Activated naive CD8-positive, alpha-beta T cell treated with anti-CD3 and anti-CD28 coated beads for 36 hours (primary cell): ENCODE results near the gene CNR2. TPM values are rescaled to one million over a fixed set of nuclear protein-coding genes. Genes with fewer than 3 reads are reported as not detected.

Experiments
- DNase-seq: peaks from one replicate; pipeline ENCODE4 v3.0.0; 2021
- H3K27ac Mint-ChIP-seq: one replicate; pipeline ENCODE4 v1.8.0; 2022; ENCODE audit warnings: mild to moderate bottlenecking, moderate library complexity, mixed read lengths
- H3K27me3 Mint-ChIP-seq: one replicate; pipeline ENCODE4 v1.8.0; 2022; ENCODE audit warnings: mild to moderate bottlenecking, mixed read lengths
- H3K36me3 Mint-ChIP-seq: one replicate; pipeline ENCODE4 v1.8.0; 2021; ENCODE audit warnings: mild to moderate bottlenecking, mixed read lengths
- H3K4me1 Mint-ChIP-seq: one replicate; pipeline ENCODE4 v1.8.0; 2021; ENCODE audit warnings: mixed read lengths
- H3K4me3 Mint-ChIP-seq: one replicate; pipeline ENCODE4 v1.8.0; 2022; ENCODE audit warnings: mild to moderate bottlenecking, moderate library complexity, mixed read lengths
- H3K9me3 Mint-ChIP-seq: one replicate; pipeline ENCODE4 v1.8.0; 2022; ENCODE audit warnings: mixed read lengths
- total RNA-seq, 2 experiments: library from RNA; stranded (reverse); gene quantifications; one replicate each; pipeline ENCODE4 v1.2.3, GENCODE V29; 2021

Gene CNR2
- total RNA-seq, 2 experiments from 2014 or later, result 0.16 to 0.28 TPM

GRCh38 chr1:23927097-23927496 is 13.9 kb upstream of the CNR2 start:
- H3K27ac Mint-ChIP-seq, result no peak overlapping the region
- H3K9me3 Mint-ChIP-seq, result no peaks in the 10 kb centered on the region
- no peaks in the 10 kb centered on the region for H3K36me3 Mint-ChIP-seq
- DNase-seq, result no peak
- H3K27me3 Mint-ChIP-seq, result no peaks in the 10 kb centered on the region
- H3K4me3 Mint-ChIP-seq, result no peak overlapping the region
- no peaks in the 10 kb centered on the region for H3K4me1 Mint-ChIP-seq

GRCh38 chr1:23925279-23925678 is 12.1 kb upstream of the CNR2 start:
- DNase-seq, result no peak
- Mint-ChIP-seq H3K36me3 (no peaks in the 10 kb centered on the region), H3K4me3 (no peak overlapping the region), H3K27me3 (no peaks in the 10 kb centered on the region), H3K9me3 (no peaks in the 10 kb centered on the region), H3K4me1 (no peaks in the 10 kb centered on the region), H3K27ac (no peak overlapping the region)

GRCh38 chr1:23924601-23925000 is 11.4 kb upstream of the CNR2 start:
- H3K27ac Mint-ChIP-seq, result no peak overlapping the region
- no peak overlapping the region for H3K4me3 Mint-ChIP-seq
- no peaks in the 10 kb centered on the region for H3K9me3 Mint-ChIP-seq
- H3K36me3 Mint-ChIP-seq, result no peaks in the 10 kb centered on the region
- peaks cover 2% of the 10 kb centered on the region for H3K4me1 Mint-ChIP-seq
- no peak for DNase-seq
- no peaks in the 10 kb centered on the region for H3K27me3 Mint-ChIP-seq

- Mint-ChIP-seq H3K9me3 (no peaks in the 10 kb centered on the region), H3K36me3 (no peaks in the 10 kb centered on the region), H3K27me3 (no peaks in the 10 kb centered on the region), H3K27ac (no peak overlapping the region), H3K4me3 (no peak overlapping the region), H3K4me1 (peaks cover 2% of the 10 kb centered on the region)
- DNase-seq, result no peak
Measured at GRCh38 chr1:23923592-23924499, 10.7 kb upstream of the CNR2 start.

GRCh38 chr1:23922321-23922943 is 9.3 kb upstream of the CNR2 start:
- Mint-ChIP-seq H3K4me1 (peaks cover 2% of the 10 kb centered on the region), H3K9me3 (no peaks in the 10 kb centered on the region), H3K36me3 (no peaks in the 10 kb centered on the region), H3K27me3 (no peaks in the 10 kb centered on the region), H3K4me3 (no peak overlapping the region), H3K27ac (no peak overlapping the region)
- DNase-seq, result no peak

- Mint-ChIP-seq H3K9me3 (no peaks in the 10 kb centered on the region), H3K27me3 (no peaks in the 10 kb centered on the region), H3K36me3 (no peaks in the 10 kb centered on the region), H3K4me1 (peaks cover 22% of the 10 kb centered on the region), H3K4me3 (no peak overlapping the region), H3K27ac (no peak overlapping the region)
- peak; percentile 61 for DNase-seq
Measured at GRCh38 chr1:23916209-23917131, 3.3 kb upstream of the CNR2 start.

- peaks cover 32% of the 10 kb centered on the region for H3K4me1 Mint-ChIP-seq
- no peak overlapping the region for H3K27ac Mint-ChIP-seq
- no peak overlapping the region for H3K4me3 Mint-ChIP-seq
Measured at GRCh38 chr1:23915466-23915865, 2.3 kb upstream of the CNR2 start.

GRCh38 chr1:23914921-23915320 is 1.8 kb upstream of the CNR2 start:
- Mint-ChIP-seq H3K27me3 (no peaks in the 10 kb centered on the region), H3K9me3 (no peaks in the 10 kb centered on the region), H3K36me3 (no peaks in the 10 kb centered on the region), H3K27ac (peak overlapping the region; percentile 40), H3K4me1 (peaks cover 36% of the 10 kb centered on the region), H3K4me3 (no peak overlapping the region)
- no peak for DNase-seq

More at GRCh38 chr1:23915466-23915865, 2.3 kb upstream of the CNR2 start:
- Mint-ChIP-seq H3K9me3 (no peaks in the 10 kb centered on the region), H3K27me3 (no peaks in the 10 kb centered on the region), H3K36me3 (no peaks in the 10 kb centered on the region)
- no peak for DNase-seq

- no peak for DNase-seq
- Mint-ChIP-seq H3K27ac (peak overlapping the region; percentile 43), H3K9me3 (no peaks in the 10 kb centered on the region), H3K36me3 (no peaks in the 10 kb centered on the region), H3K4me3 (no peak overlapping the region), H3K27me3 (peaks cover 4% of the 10 kb centered on the region), H3K4me1 (peaks cover 48% of the 10 kb centered on the region)
Measured at GRCh38 chr1:23911921-23912320, 1.2 kb downstream of the CNR2 start.

GRCh38 chr1:23910553-23911246 is 2.5 kb downstream of the CNR2 start:
- H3K27ac Mint-ChIP-seq, result peak overlapping the region; percentile 67
- H3K4me3 Mint-ChIP-seq, result no peak overlapping the region

GRCh38 chr1:23910144-23910543 is 3.0 kb downstream of the CNR2 start:
- Mint-ChIP-seq H3K27me3 (peaks cover 13% of the 10 kb centered on the region), H3K9me3 (no peaks in the 10 kb centered on the region), H3K27ac (peak overlapping the region; percentile 73), H3K4me1 (peaks cover 46% of the 10 kb centered on the region), H3K4me3 (no peak overlapping the region), H3K36me3 (no peaks in the 10 kb centered on the region)
- DNase-seq, result no peak

More at GRCh38 chr1:23910553-23911246, 2.5 kb downstream of the CNR2 start:
- Mint-ChIP-seq H3K4me1 (peaks cover 46% of the 10 kb centered on the region), H3K9me3 (no peaks in the 10 kb centered on the region), H3K27me3 (peaks cover 9% of the 10 kb centered on the region), H3K36me3 (no peaks in the 10 kb centered on the region)
- no peak for DNase-seq

- Mint-ChIP-seq H3K4me1 (peaks cover 53% of the 10 kb centered on the region), H3K36me3 (no peaks in the 10 kb centered on the region), H3K9me3 (no peaks in the 10 kb centered on the region), H3K4me3 (no peak overlapping the region), H3K27ac (no peak overlapping the region), H3K27me3 (peaks cover 16% of the 10 kb centered on the region)
- no peak for DNase-seq
Measured at GRCh38 chr1:23909412-23909811, 3.8 kb downstream of the CNR2 start.

- Mint-ChIP-seq H3K9me3 (no peaks in the 10 kb centered on the region), H3K36me3 (no peaks in the 10 kb centered on the region), H3K27ac (peak overlapping the region; percentile 45), H3K27me3 (peaks cover 23% of the 10 kb centered on the region), H3K4me1 (peaks cover 51% of the 10 kb centered on the region), H3K4me3 (no peak overlapping the region)
- DNase-seq, result peak; percentile 28
Measured at GRCh38 chr1:23908453-23909341, 4.5 kb downstream of the CNR2 start.

- peaks cover 35% of the 10 kb centered on the region for H3K4me1 Mint-ChIP-seq
Measured at GRCh38 chr1:23906731-23907130, 6.4 kb downstream of the CNR2 start.

More at GRCh38 chr1:23906731-23907130, 6.4 kb downstream of the CNR2 start:
- H3K9me3 Mint-ChIP-seq, result no peaks in the 10 kb centered on the region
- peaks cover 37% of the 10 kb centered on the region for H3K27me3 Mint-ChIP-seq
- H3K27ac Mint-ChIP-seq, result no peak overlapping the region
- no peaks in the 10 kb centered on the region for H3K36me3 Mint-ChIP-seq
- no peak for DNase-seq
- H3K4me3 Mint-ChIP-seq, result no peak overlapping the region
